Nephron (organoid): ENCODE results near the gene A4GALT.

Source experiments
- H3K27ac Mint-ChIP-seq, 3 experiments: 2 replicates each; pipeline ENCODE4 v1.8.0; 2020; ENCODE audit warnings: mixed read lengths in 3 of 3, mild to moderate bottlenecking in 2 of 3, moderate library complexity in 1 of 3
- H3K27me3 Mint-ChIP-seq: 2 replicates; pipeline ENCODE4 v1.8.0; 2021; ENCODE audit warnings: low read depth, mild to moderate bottlenecking, moderate library complexity, mixed read lengths
- H3K36me3 Mint-ChIP-seq: 2 replicates; pipeline ENCODE4 v1.8.0; 2020; ENCODE audit warnings: low read depth, mixed read lengths
- H3K4me1 Mint-ChIP-seq: 2 replicates; pipeline ENCODE4 v1.8.0; 2020; ENCODE audit warnings: mixed read lengths
- H3K4me3 Mint-ChIP-seq, 3 experiments: 2 replicates each; pipeline ENCODE4 v1.8.0; 2020; ENCODE audit warnings: mild to moderate bottlenecking in 3 of 3, mixed read lengths in 3 of 3, moderate library complexity in 2 of 3
- H3K9me3 Mint-ChIP-seq: 2 replicates; pipeline ENCODE4 v1.8.0; 2020; ENCODE audit warnings: mixed read lengths
- TF ChIP-seq, protein P1 (sequence below), 3 experiments: fragments of 200-600 bp; sonication (generic); IDR thresholded peaks; one replicate each; pipeline ENCODE4 v1.5.0; 2021; ENCODE audit warnings: antibody characterized with exemption in 3 of 3; ENCODE audit not compliant: unreplicated experiment in 3 of 3

The A4GALT gene

GRCh38 chr22:42653999-42654398 lies 66.7 kb downstream of the A4GALT start:
- Mint-ChIP-seq H3K4me1 (no peaks in the 10 kb centered on the region), H3K27ac (peak overlapping the region in 2 of 3 experiments; percentile 23 to 52), H3K4me3 (peak overlapping the region; percentile 27 to 36 (median 36)), H3K36me3 (no peaks in the 10 kb centered on the region), H3K9me3 (no peaks in the 10 kb centered on the region), H3K27me3 (peaks cover 5% of the 10 kb centered on the region)
- TF ChIP-seq, protein P1, sequence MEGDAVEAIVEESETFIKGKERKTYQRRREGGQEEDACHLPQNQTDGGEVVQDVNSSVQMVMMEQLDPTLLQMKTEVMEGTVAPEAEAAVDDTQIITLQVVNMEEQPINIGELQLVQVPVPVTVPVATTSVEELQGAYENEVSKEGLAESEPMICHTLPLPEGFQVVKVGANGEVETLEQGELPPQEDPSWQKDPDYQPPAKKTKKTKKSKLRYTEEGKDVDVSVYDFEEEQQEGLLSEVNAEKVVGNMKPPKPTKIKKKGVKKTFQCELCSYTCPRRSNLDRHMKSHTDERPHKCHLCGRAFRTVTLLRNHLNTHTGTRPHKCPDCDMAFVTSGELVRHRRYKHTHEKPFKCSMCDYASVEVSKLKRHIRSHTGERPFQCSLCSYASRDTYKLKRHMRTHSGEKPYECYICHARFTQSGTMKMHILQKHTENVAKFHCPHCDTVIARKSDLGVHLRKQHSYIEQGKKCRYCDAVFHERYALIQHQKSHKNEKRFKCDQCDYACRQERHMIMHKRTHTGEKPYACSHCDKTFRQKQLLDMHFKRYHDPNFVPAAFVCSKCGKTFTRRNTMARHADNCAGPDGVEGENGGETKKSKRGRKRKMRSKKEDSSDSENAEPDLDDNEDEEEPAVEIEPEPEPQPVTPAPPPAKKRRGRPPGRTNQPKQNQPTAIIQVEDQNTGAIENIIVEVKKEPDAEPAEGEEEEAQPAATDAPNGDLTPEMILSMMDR (IDR thresholded peaks at IDR 0.05; ENCODE audit: unreplicated experiment in 3 of 3) = no peak

GRCh38 chr22:42651134-42651533 lies 69.5 kb downstream of the A4GALT start:
- H3K36me3 Mint-ChIP-seq = no peaks in the 10 kb centered on the region
- H3K4me1 Mint-ChIP-seq = peaks cover 19% of the 10 kb centered on the region
- peak overlapping the region; percentile 70 to 86 (median 82) for H3K4me3 Mint-ChIP-seq
- no peaks in the 10 kb centered on the region for H3K9me3 Mint-ChIP-seq
- peak overlapping the region in 2 of 3 experiments; percentile 14 to 31 for H3K27ac Mint-ChIP-seq
- peaks cover 5% of the 10 kb centered on the region for H3K27me3 Mint-ChIP-seq
- TF ChIP-seq, protein P1 (IDR thresholded peaks at IDR 0.05; ENCODE audit: unreplicated experiment in 3 of 3) = no peak

- H3K36me3 Mint-ChIP-seq = no peaks in the 10 kb centered on the region
- H3K4me3 Mint-ChIP-seq = peak within 1 kb of the TSS; percentile 87 to 99 (median 97)
- H3K9me3 Mint-ChIP-seq = no peaks in the 10 kb centered on the region
- peak within 1 kb of the TSS; percentile 87 to 99 (median 96) for H3K27ac Mint-ChIP-seq
- H3K4me1 Mint-ChIP-seq = peaks cover 36% of the 10 kb centered on the region
- H3K27me3 Mint-ChIP-seq = peaks cover 2% of the 10 kb centered on the region
- TF ChIP-seq, protein P1 (IDR thresholded peaks at IDR 0.05; ENCODE audit: unreplicated experiment in 3 of 3) = no peak
Measured at GRCh38 chr22:42649246-42650099, 71.2 kb downstream of the A4GALT start, which contains the start of gene CYB5R3. TSS of gene CYB5R3 (minus strand) at chr22:42649392. CDS start at chr22:42649315, 77 bp downstream.

- Mint-ChIP-seq H3K4me3 (peak overlapping the region; percentile 87 to 99 (median 97)), H3K36me3 (no peaks in the 10 kb centered on the region), H3K4me1 (peaks cover 41% of the 10 kb centered on the region), H3K9me3 (no peaks in the 10 kb centered on the region), H3K27ac (peak overlapping the region; percentile 87 to 99 (median 96)), H3K27me3 (no peaks in the 10 kb centered on the region)
- TF ChIP-seq, protein P1 (IDR thresholded peaks at IDR 0.05; ENCODE audit: unreplicated experiment in 3 of 3) = no peak
Measured at GRCh38 chr22:42648368-42649245, 72.1 kb downstream of the A4GALT start.

DNA sequence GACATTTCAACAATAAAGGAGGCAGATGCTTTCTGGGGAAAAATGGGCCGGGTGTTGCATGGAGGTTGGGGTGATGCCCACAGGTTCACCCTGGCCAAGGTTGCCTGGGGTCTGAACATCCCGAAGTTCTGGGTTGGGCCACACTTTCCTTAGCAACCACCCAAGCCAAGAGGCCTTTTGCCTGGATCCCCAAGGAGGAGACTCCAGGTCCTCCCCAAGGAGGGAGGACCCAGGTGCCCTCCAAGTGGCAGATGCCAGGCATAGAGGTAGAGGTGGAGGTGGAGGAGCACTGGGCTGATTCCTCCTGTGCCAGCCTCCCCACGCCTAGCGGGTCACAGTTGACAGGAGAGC lies 72.7 kb downstream of the A4GALT start:
- H3K36me3 Mint-ChIP-seq = no peaks in the 10 kb centered on the region
- H3K4me3 Mint-ChIP-seq = peak overlapping the region; percentile 87 to 99 (median 97)
- H3K9me3 Mint-ChIP-seq = no peaks in the 10 kb centered on the region
- TF ChIP-seq, protein P1 (IDR thresholded peaks at IDR 0.05; ENCODE audit: unreplicated experiment in 3 of 3) = no peak
- H3K27ac Mint-ChIP-seq = peak overlapping the region; percentile 75 to 96 (median 93)
- peaks cover 41% of the 10 kb centered on the region for H3K4me1 Mint-ChIP-seq
- no peaks in the 10 kb centered on the region for H3K27me3 Mint-ChIP-seq
